Effector CD8-positive, alpha-beta T cell (primary cell): ENCODE data around the gene SUGCT.

ENCODE experiments used
- DNase-seq: peaks from one replicate; lab custom pipeline; 2025; lab: John Stamatoyannopoulos, UW

SUGCT gene

DNA sequence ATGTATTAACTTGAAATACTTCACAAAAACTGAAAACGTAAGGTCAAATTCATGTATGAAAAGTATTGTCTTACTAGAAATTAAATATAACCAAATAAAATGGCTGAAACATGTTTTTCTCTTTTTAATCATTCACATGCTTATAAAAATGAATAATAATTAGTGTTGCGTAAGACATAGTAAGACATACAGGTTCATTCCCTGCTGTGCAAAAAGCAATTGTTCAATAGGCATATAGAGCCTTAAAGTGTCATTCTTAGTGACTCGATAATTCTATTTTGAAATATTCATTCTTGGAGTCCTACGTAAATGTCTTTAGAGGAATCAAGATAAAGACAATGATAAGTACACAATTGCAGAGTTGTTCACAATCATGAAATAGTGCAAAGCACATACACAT is 337.1 kb downstream of the SUGCT start:
- no peak for DNase-seq

DNA sequence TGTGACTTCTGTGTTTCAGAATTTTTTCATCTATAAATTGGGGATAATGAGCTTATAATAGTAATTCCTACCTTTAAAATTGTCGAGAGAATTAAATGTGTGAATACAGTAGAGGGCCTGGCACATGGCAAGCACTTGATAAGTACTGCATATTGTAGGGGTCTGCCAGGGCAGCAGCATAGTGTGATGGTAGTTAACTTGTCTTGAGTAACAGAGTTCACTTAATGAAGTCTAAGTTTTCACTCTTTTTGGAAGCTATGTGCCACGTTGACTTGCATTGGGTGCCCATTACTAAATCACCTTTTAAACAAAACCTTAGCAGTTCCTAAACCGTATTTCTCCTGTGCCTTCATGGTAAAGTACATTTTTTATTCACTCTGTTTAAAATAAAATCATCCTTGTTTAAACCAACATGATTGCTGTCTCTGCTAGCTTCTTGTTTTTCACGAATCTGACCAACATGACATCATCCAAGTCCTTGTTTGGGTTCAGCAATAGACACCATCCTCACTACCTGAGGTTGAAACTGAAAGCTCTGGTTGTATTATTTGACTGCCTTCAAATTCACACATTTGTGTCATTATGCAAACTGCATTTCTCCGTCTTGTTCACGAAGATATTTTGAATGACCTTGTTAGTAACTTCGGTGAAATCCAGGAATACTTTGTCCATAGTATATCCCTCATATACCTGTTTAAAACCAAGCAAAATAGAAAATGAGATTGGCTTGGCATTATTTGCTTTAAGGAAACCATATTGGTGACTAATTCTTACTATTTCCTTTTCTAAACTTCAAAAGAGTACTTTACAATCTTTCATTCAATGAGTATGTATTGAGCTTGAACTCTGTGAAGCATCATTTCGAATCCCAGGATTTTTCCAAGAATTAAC is 340.2 kb downstream of the SUGCT start:
- no peak for DNase-seq

DNA sequence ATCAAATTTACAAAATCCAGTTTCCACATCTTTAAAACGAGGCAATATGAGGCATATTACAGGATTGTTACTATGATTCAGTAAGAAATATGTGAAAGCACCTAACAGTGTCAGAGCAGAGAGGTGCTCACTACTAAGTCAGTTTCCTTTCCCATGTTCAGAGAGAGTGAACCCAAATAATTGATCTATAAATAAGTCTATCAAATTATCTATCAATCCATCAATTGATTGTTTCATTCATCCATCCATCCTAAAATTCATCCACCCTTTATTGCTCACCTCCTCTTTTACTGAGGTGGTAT is 340.8 kb downstream of the SUGCT start:
- DNase-seq: no peak

DNA sequence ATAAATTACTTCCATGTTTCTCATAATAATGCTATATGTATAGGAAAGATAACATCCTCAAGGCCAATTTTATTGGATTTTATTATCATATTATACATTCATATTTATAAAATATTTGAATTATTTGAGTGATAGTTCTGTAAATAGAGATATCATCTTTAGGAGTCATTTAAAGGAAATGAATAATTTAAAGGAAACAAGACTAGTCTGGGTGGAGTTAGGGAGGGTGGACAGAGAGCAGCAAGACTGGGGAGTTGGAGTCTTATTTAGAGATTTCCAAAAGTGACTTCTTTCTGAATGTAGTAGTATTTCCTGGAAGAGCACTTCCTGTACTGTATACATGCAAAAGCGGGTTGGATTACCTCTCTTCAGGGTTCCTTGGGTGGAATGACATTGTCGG is 342.3 kb downstream of the SUGCT start:
- no peak for DNase-seq

DNA sequence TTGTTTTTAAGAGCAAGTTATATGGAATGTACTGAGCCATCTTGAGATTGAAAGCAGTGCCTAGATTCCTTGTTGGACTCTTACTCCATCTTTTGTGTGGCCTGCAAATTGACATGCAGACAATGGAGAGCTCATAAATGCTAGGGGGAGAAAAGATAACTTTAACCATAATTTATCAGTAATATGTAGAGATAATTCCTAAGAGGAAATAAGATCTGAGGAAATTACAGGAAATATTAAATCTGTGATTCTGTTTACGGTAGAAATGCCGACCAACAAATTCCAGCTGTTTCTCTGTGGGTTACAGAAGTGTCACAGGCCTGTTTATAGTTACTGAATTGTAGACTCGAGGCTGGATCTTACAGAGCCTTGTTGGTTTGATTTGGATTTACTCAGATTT is 348.0 kb downstream of the SUGCT start:
- no peak for DNase-seq

DNA sequence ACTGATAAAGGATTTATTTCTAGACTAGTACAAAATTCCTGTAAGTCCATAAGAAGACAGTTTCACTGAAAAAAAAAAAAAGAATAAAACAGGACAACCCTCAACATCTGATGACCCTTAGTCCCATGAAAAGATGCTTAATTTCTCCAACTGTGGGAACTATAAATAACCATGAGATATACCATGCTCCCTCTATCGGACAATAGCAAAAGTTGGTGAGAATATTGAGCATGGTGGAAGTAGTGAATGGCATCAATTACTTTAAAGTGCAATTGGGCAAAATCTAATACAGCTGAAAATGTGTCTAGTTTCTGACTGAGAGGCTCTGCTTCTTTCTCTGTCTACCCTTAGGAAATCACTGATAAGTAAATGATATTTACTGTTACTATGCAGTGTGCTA is 348.8 kb downstream of the SUGCT start:
- no peak for DNase-seq

DNA sequence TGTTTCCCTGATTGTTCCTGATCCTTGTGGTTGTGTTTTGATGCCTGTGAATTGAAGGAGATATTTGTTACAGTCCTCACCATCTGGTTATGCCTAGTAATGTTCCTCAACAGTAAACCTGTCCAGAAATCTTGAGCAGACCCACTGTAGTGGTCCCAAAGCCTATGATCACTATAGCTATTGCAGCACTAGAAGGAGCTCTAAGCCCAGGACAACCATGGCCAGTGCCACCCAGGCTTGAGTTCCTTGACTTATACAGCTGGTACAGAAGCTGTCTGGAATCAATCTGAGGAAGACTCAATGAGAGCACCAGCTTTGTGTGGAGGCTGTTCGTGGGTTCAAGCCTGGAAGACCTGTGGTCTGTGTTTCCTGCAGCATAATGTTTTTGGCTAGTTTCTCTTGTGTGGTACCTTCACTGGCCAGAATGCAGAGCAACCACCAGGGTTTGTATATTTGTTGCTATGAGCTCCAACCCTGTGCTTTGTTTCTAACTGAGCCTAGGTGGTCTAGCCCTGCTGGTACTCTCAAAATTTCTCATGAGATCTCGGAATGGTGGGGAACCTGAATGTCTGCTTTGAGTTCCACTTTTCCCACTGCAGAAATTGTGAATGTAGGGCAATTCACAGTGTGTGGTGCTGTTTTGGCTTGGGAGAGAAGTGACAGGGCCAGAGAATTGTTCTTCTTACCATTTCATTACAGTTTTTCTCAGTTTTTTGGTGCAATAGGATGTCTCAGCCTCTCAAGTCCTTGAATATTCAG is 355.2 kb downstream of the SUGCT start:
- DNase-seq: no peak

DNA sequence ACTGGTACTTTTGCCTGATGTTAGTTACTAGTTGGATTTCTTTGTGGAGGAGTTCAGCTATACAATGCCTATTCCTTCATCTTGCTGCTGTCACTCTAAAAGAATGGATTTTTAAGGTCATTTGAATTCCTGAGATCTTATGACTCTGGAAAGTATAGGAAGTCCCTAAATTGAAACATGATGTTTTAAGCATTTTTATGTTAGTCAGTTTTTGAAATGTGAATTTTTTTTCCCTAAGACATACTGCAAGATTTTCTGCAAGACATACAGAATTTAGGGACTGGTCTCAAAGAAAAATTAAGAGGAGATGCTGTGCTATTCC is 355.8 kb downstream of the SUGCT start:
- DNase-seq: no peak

DNA sequence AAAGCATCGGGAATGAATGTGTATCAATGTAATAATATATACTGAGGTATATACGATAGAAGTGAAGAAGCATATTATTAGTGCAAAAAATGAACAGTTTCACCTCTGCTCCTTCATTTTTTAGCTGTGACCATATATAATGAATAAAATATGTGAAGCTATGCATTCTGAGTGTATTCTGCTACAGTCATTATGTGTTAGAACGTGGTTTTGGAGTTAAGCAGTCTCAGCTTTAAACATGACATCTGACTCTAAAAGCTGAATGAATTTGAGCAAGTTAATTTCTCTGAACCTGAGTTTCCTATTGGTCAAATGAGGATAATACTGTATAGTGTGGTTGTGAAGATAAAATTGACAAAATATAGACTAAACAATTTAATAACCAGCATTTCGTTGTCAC is 358.1 kb downstream of the SUGCT start:
- no peak for DNase-seq

DNA sequence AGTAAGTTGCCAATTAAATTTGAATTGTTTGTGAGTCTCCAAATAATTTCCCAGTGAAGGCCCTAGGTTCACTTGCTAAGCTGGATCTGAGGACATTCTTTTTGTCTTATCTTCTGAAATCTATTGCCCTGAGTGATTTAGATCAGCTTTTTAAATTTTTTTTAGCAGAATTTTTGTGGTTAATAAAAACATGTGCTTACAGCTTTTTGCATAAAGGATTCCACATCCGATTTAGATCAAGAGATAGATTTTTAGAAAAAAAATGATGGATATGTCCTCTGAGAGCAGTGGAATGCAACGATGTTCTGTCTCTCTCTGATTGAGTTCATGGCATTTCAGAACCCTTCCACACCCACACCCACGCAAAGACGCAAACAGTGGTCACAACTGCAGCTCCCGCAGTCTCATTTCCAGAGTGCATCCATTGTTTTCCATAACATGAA is 358.8 kb downstream of the SUGCT start:
- DNase-seq: no peak

DNA sequence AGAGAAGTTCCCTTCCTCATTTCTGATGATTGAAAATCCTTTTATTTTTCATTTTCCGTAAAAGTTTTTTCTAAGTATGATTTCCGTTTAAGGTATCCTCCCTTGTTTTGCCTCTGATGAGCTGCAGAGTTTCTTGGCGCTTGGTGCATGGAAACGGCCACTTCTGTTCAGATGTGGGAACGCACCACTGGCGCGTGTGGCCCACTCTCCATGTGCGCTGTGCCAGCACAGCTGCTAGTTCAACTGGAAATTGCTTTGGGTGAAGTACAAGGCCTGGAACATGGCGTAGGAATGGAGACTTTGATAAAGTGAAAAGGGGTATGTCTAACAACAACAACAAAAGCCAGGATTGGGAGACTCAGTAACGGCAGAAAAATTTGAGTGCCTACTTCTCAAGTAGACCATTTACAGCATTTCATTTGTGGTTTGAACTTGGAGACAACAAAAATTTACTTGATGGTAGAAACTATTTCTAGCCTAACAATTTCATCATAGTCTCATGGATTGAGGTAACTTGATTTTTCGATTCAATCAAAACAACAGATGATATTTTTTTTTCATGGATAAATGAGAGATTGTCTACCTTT is 364.2 kb downstream of the SUGCT start:
- DNase-seq: no peak

DNA sequence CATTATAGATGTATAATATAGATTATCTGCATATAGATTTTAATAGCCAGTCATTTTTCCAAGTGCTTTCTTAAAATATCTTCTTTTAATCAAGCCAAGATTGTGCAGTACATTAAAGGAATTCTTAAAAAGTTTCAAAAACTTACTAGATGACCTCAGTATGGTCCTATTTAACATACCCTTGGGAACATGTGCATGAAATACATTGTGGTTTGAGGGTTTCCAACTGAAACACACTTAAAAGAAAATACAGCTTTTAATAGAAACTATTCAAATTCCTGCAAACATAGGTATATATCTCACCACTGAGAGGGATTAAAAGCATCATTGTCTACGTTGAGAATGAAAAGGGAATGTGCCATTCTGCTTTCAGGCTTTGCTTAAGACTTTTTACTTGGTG is 364.9 kb downstream of the SUGCT start:
- no peak for DNase-seq

DNA sequence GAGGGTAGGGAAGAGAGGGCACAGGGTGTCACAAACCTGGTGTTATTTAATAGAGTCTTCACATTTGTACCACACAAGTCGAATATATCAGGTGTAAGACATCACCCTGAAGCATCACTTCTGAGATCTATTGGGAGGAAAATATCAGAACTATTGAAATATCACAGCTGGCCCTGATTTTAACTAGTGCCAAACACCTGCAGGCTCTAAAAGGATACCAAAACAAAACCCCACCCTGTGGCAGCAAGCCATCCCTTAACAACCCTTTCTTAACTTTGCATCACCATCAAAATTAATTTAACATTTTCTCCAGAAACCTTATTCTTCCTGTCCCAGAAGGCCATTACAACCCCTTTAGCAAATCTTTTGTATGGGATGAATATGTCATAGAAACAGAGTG is 365.4 kb downstream of the SUGCT start:
- DNase-seq: no peak

DNA sequence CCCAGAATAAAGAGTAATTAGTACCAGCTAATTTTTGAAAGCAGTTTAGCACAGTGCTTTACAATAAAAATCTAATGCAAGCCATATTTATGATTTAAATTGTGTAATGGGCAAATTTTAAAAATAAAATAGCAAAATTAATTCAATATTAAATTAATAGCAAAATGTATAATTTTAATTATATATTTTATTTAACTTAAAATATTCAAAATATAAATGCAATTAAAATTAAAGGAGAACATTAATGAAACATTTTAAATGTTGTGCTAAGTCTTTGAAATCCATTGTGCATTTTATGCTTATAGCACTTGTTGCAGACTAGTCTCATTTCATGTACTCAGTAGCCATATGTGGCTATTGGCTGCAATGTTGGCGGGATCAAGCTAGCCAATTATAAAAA is 367.6 kb downstream of the SUGCT start:
- DNase-seq: no peak

DNA sequence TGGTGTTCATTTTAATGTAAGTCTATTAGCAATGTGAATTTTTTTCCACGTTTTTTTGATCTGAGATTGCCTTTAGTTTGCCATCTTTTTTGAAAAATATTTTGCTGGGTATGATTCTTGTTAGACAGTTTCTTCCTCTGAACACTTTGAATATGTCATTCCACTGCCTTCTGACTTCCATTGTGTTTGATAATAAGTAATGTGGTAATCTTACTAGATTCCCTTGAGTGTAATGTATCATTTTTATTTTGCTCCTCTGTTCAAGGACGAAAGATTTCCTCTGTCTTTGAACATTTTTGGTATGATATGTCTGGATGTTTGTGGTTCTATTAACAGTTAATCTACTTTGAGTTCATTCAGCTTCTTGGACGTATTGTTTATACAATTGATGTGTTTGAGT is 371.4 kb downstream of the SUGCT start:
- no peak for DNase-seq

DNA sequence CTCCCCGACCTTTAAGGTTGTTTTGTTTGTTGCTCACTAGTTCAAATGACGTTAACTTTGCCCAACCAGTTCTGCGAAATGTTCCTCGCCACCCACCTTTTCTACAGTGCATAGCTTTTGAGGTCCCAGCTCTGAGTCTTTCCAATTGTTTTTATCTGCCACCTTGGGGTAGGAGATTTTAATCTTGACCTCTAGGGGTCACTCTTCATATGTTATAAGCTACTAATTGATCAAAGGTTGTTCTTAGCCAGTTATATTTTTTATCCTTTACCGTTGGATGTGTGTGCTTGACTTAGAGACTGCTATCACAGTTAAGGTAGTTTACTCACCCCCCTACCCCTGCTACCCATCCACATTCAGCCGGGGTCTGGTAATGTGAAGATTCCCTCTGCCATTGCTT is 372.4 kb downstream of the SUGCT start:
- DNase-seq: no peak

DNA sequence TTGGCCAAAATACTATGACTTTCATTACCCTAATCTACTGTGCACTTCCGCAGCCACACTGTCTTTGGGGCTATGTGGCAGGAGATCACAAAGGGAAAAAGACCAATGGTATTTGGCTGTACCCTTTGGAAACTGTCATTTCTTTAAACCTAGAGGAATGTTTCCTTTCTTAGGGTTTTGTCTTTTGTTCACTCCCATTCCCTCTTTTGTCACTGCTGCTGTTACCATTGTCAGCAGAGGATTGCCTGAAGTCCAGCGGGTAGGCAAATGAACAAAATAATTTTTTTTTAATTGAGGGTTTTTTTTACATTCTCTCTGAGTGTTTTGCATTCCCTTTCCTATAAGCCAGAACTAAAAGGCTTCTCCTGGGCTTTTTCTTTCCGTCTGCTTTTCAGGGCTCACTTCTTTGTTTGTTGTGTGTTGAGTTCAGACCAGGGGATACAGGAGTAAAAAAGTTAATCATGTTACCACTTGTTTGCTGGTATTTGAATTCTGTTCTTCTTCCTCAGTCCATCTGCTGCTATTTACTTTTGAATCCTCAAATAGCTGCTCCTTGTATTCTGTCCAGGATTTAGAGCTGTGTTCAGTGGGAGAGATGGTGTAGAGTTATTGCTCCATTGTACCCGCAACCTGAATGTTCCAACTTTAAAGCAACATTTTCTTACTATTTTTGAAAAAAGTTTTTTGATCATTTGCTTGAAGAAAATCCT is 374.6 kb downstream of the SUGCT start:
- DNase-seq: no peak

DNA sequence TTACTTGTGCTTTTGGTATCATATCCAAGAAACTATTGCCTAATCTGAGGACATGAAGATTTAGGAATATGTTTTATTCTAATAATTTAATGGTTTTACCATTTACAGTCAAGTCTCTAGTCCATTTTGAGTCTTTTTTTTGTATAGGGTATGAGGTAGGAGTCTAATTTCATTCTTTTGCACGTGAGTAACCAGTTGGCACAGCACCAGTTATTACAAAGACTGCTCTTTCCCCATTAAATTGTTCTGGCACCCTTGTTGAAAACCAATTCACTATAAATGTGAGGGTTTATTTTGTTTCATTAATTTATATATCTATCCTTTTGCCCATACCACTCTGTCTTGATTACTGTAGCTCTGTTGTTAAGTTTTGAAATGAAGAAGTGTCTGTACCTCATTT is 381.6 kb downstream of the SUGCT start:
- no peak for DNase-seq

DNA sequence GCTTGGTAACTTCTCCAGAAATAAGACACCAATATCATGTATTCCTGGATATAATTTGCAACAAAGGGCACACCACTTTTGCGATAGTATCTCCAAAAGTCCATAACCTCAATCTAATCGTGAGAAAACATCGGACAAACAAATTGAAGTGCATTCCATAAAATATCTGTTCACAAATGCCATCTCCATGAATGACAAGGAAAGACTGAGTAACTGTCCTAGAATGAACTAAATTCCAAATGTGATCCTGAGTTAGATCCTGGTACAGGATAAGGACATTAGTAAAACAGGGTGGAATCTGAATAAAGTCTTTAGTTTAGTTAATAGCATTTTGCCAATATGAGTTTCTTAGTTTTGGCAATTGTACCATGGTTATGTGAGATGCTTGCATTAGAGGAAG is 384.2 kb downstream of the SUGCT start:
- no peak for DNase-seq

DNA sequence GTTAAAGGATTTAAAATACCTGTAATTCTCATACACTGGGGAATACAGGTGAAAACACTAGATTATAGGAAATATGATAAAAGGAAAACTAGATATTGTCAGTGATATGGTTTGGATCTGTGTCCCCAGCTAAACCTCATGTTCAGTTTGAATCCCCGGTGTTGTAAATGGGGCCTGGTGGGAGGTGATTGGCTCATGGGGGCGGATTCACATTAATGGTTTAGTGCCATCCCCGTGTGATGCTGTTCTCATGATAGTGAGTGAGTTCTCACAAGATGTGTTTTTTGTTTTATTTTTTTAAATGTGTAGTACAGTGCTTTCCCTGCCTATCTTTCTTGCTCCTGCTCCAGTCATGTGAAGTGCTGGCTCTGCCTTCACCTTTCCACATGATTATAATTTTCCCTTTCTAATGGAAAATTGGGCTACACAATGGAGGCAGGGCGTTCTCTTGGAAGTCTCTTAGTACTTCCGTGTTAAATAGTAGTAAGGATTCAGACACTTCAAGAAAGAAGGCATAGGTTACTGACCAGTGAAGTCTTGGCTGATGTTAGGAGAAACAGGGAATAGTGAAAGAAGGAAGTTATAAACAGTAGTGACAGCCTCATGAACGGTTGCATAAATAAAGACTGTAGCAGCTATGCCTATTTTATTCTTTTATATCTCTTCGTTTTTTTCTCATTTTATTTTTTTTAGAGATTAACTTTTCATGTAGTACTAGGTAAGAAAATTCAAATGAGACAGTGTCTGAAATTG is 386.4 kb downstream of the SUGCT start:
- DNase-seq: no peak

DNA sequence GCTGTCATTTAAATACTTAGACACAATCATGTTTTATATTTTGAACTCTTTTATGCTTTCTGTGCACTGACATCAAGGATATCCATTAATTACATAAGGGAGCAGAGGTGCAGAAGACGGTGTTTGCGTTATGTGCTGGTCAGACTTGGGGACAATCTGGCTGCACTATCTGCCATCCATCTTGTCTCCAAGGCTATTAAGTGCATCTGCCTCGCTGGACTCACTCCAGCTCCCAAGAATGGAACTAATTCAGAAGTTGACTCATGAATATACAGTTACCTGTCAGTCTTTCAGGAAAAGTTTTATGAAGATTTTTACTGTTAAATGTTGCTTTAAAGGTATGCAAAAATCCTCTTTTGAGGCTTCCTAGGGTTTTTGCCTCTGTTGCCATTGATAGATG is 391.0 kb downstream of the SUGCT start:
- DNase-seq: no peak
